ENCODE measurements around the gene MAEA. TPM values are rescaled to one million over a fixed set of nuclear protein-coding genes. Genes with fewer than 3 reads are reported as not detected.

The MAEA gene
- total and polyA plus RNA-seq, 2 of the 8 experiments (the other 6 are each of a cell fraction or from before 2014, with no cell fraction given) = 75.8 to 133 TPM

GRCh38 chr4:1333256-1333655, 43.6 kb downstream of the MAEA start:
- Histone ChIP-seq H4K8ac (ENCODE audit: extremely low read depth, insufficient read depth, low read length) (no peak overlapping the region), H3K23ac (ENCODE audit: insufficient read length) (no peak overlapping the region), H2BK12ac (ENCODE audit: low read depth, low read length) (no peak overlapping the region), H3K27ac (ENCODE audit: low read depth, low read length) (no peak overlapping the region), H3K4me1 (replicated peaks in 1 of 4; ENCODE audit: control insufficient read depth in 3 of 4, insufficient read depth in 4 of 4, low read length in 3 of 4) (no peaks in the 10 kb centered on the region), H2BK120ac (replicated peaks; ENCODE audit: low read depth, low read length) (no peak overlapping the region), H3K36me3 (ENCODE audit: control insufficient read depth in 2 of 4, insufficient read depth in 4 of 4, low read length in 3 of 4) (peaks cover 3 to 42% (median 29%) of the 10 kb centered on the region in 4 experiments), H2BK15ac (ENCODE audit: low read length) (no peak overlapping the region), H3K79me1 (ENCODE audit: low read depth, low read length) (peaks cover 9% of the 10 kb centered on the region), H3K4me2 (ENCODE audit: insufficient read depth in 1 of 2, low read depth in 2 of 2, low read length in 2 of 2) (no peak overlapping the region), H3K27me3 (replicated peaks in 1 of 4; ENCODE audit: control insufficient read depth in 3 of 4, extremely low read depth in 1 of 4, insufficient read depth in 3 of 4, low read length in 3 of 4) (no peaks in the 10 kb centered on the region), H3K18ac (ENCODE audit: extremely low read depth, low read length) (no peak overlapping the region), H3K9ac (replicated peaks in 1 of 4; ENCODE audit: extremely low read depth in 1 of 4, low read depth in 3 of 4, low read length in 3 of 4) (no peak overlapping the region), H2AK5ac (ENCODE audit: low read depth, low read length) (no peak overlapping the region), H2AFZ (ENCODE audit: low read length) (no peak overlapping the region), H2BK5ac (ENCODE audit: low read depth, low read length) (no peak overlapping the region), H3K9me3 (ENCODE audit: insufficient read depth in 2 of 2, low read depth in 1 of 2, low read length in 1 of 2) (no peaks in the 10 kb centered on the region), H3K23me2 (ENCODE audit: low read depth, low read length) (no peaks in the 10 kb centered on the region), H3K4ac (replicated peaks; ENCODE audit: insufficient read length, low read depth, low read length) (no peak overlapping the region), H4K20me1 (replicated peaks in 1 of 2; ENCODE audit: control insufficient read depth in 1 of 2, insufficient read depth in 2 of 2, low read length in 2 of 2) (peaks cover 7 to 29% of the 10 kb centered on the region in 2 experiments), H2BK20ac (ENCODE audit: low read length) (no peak overlapping the region), H3K79me2 (ENCODE audit: control insufficient read depth in 1 of 2, insufficient read depth in 2 of 2, low read length in 2 of 2) (no peaks in the 10 kb centered on the region; a peak in 1 of 4 replicates), H4K91ac (replicated peaks; ENCODE audit: insufficient read length, low read length) (no peak overlapping the region), H4K5ac (ENCODE audit: insufficient read length, low read depth, low read length) (no peak overlapping the region), H3K56ac (replicated peaks; ENCODE audit: insufficient read length, low read depth, low read length) (no peak overlapping the region), H3K4me3 (ENCODE audit: extremely low read depth in 1 of 4, insufficient read depth in 2 of 4, low read depth in 3 of 4, low read length in 4 of 4) (no peak overlapping the region), H3K14ac (ENCODE audit: insufficient read length) (no peak overlapping the region)
- CTCF ChIA-PET (ENCODE audit: partially characterized antibody) = interaction anchor here (1.0 to 1.7 kb wide), 2 partner anchors 15 to 27 kb away, joined by 5 read pairs; no protein-coding TSS in a partner anchor
- no peak for FAIRE-seq
- TF ChIP-seq SP1 (IDR thresholded peaks at IDR 0.05; ENCODE audit: low read depth, low read length) (no peak), TEAD4 (IDR thresholded peaks at IDR 0.05; ENCODE audit: low read depth, low read length) (no peak), JUN (IDR thresholded peaks at IDR 0.05; ENCODE audit: low read depth, low read length) (no peak), RXRA (IDR thresholded peaks at IDR 0.05; ENCODE audit: insufficient read depth, low read depth, low read length) (no peak), CREB1 (IDR thresholded peaks at IDR 0.05) (no peak), FOSL1 (IDR thresholded peaks at IDR 0.05; ENCODE audit: insufficient read depth, low read depth, low read length) (no peak), GABPA (IDR thresholded peaks at IDR 0.05; ENCODE audit: borderline replicate concordance, insufficient read depth, low read length) (no peak), BRCA1 (IDR thresholded peaks at IDR 0.05; ENCODE audit: low read depth, low read length) (no peak), MAFK (IDR thresholded peaks at IDR 0.05; ENCODE audit: low read depth, low read length) (no peak), NANOG (IDR thresholded peaks at IDR 0.05; ENCODE audit: insufficient read depth, low read depth, low read length, poor library complexity, severe bottlenecking) (no peak), GTF2F1 (IDR thresholded peaks at IDR 0.05; ENCODE audit: borderline replicate concordance, low read depth, low read length) (no peak), ATF3 (IDR thresholded peaks at IDR 0.05; ENCODE audit: insufficient read depth, low read depth, low read length) (no peak), CBX5 (IDR thresholded peaks at IDR 0.05; ENCODE audit: low read depth, low read length) (no peak), KDM1A (IDR thresholded peaks at IDR 0.05; ENCODE audit: borderline replicate concordance, low read length) (no peak)
- DNase-seq (ENCODE audit: low read depth in 1 of 2, low spot score in 2 of 2) = no peak
- POLR2A ChIA-PET (ENCODE audit: partially characterized antibody) = interaction anchor here (1.0 to 1.6 kb wide), 2 partner anchors 13 to 15 kb away, joined by 5 read pairs; partner anchors contain the start of gene UVSSA
- WGBS, 2 experiments (ENCODE audit: extremely low coverage in 1 of 2, insufficient coverage in 1 of 2, insufficient read length in 1 of 2, insufficient replicate concordance in 2 of 2, low coverage in 1 of 2, low lambda C conversion rate in 2 of 2, missing lambda C conversion rate in 1 of 2) = 97% methylated on average over 6 of the region's 8 CpGs; no CpG with 5 or more reads in 1 of the 2 experiments

Measured in H1 (cell line).